Esophagus muscularis mucosa (tissue), 4 donors: ENCODE measurements around the gene CSRP1. TPM values are rescaled to one million over a fixed set of nuclear protein-coding genes. Genes with fewer than 3 reads are reported as not detected.

Experiments
- DNase-seq: peaks from one replicate; pipeline ENCODE4 v3.0.0-alpha.2; 2017; ENCODE audit errors: extremely low spot score
- H3K27ac ChIP-seq, 4 donors: fragments of 200-600 bp; sonication (generic); replicated peaks in 1 of 4; 1 replicate in 3 of 4; 2 replicates in 1 of 4; pipeline ENCODE4 v1.5.1; 2016 to 2019; ENCODE audit warnings: mild to moderate bottlenecking in 1 of 4
- H3K27me3 ChIP-seq, 4 donors: fragments of 200-600 bp; sonication (generic); one replicate each; pipeline versions ENCODE4 v1.5.1 to v1.6.0; 2016 to 2019
- H3K36me3 ChIP-seq, 4 donors: fragments of 200-600 bp; sonication (generic); one replicate each; pipeline ENCODE4 v1.5.1; 2016 to 2019
- H3K4me1 ChIP-seq, 4 donors: fragments of 200-600 bp; sonication (generic); one replicate each; pipeline ENCODE4 v1.5.1; 2016 to 2019
- H3K4me3 ChIP-seq, 4 donors: fragments of 200-600 bp; sonication (generic); 1 replicate in 2 of 4; 2 replicates in 2 of 4; pipeline ENCODE4 v1.5.1; 2016 to 2019; ENCODE audit warnings: mild to moderate bottlenecking in 4 of 4, moderate library complexity in 1 of 4
- H3K9me3 ChIP-seq, 4 donors: fragments of 200-600 bp; sonication (generic); 1 replicate in 3 of 4; 2 replicates in 1 of 4; pipeline ENCODE4 v1.5.1; 2016 to 2019
- EP300 ChIP-seq: sonication (generic); formaldehyde crosslinking; IDR thresholded peaks from one replicate; pipeline ENCODE4 v1.6.1; 2017; ENCODE audit warnings: antibody characterized with exemption
- POLR2A ChIP-seq: fragments of 450-650 bp; IDR thresholded peaks from one replicate; pipeline ENCODE4 v1.6.1; 2017; ENCODE audit warnings: antibody characterized with exemption, moderate library complexity, mild to moderate bottlenecking, low read depth
- POLR2AphosphoS5 ChIP-seq, 2 donors: sonication (generic); formaldehyde crosslinking; IDR thresholded peaks; one replicate each; pipeline ENCODE4 v1.6.1; 2017; ENCODE audit warnings: antibody characterized with exemption in 2 of 2
- WGBS: methylation state at CpG from one replicate; pipeline ENCODE4 v1.1.5; 2018; 5-methylcytosine and 5-hydroxymethylcytosine counted together
- intact Hi-C: fragments of 100-400 bp; cut with DNase I; formaldehyde crosslinking; loops from one replicate; pipeline ENCODE4 v1.15.1; 2023
- total RNA-seq, 4 donors: library from RNA; depleted of rRNA; stranded (reverse); fragments of >200 nt; gene quantifications; one replicate each; pipeline versions ENCODE4 v1.1.0 to v1.2.1, GENCODE V29; 2016
- TF ChIP-seq, protein P1 (sequence below), 3 experiments: fragments of 200-600 bp in 2 of 3; fragments of 450-650 bp in 1 of 3; sonication (generic) in 2 of 3; IDR thresholded peaks; one replicate each; pipeline ENCODE4 v1.5.1; 2017 to 2019; ENCODE audit warnings: antibody characterized with exemption in 3 of 3, mild to moderate bottlenecking in 2 of 3, moderate library complexity in 1 of 3

Gene CSRP1
- total RNA-seq, 4 donors from 2014 or later, result 3,645 to 7,984 (median 5,321) TPM

DNA sequence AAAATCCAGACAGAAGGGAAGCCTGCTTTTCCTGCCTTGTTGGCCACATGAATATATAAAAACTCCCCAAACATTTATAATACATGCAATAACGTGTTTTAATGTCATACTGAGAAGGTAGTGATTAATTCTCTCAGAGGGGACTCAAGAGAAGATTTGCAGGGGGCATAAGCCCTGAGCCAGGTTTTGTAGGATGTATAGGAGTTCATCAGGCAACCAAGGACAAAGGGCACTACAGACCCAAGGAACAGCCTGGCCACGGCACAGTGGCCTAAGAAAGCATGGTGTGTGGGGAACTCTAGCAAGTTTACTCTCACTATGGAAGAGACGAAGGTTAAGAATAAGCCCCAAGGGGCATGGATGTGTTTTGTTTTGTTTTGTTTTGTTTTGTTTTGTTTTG lies 70.0 kb downstream of the CSRP1 start:
- Histone ChIP-seq H3K4me1 (peaks cover 10 to 14% (median 13%) of the 10 kb centered on the region in 4 donors), H3K27me3 (no peaks in the 10 kb centered on the region), H3K4me3 (no peak overlapping the region), H3K9me3 (no peaks in the 10 kb centered on the region), H3K27ac (no peak overlapping the region), H3K36me3 (no peaks in the 10 kb centered on the region)
- intact Hi-C loops, result no loop called here
- WGBS, result 87% methylated on average over 3 of the region's 3 CpGs
- no peak for DNase-seq
- TF ChIP-seq EP300 (no peak), POLR2A (no peak), POLR2AphosphoS5 (IDR thresholded peaks at IDR 0.05) (no peak)
- TF ChIP-seq, protein P1, sequence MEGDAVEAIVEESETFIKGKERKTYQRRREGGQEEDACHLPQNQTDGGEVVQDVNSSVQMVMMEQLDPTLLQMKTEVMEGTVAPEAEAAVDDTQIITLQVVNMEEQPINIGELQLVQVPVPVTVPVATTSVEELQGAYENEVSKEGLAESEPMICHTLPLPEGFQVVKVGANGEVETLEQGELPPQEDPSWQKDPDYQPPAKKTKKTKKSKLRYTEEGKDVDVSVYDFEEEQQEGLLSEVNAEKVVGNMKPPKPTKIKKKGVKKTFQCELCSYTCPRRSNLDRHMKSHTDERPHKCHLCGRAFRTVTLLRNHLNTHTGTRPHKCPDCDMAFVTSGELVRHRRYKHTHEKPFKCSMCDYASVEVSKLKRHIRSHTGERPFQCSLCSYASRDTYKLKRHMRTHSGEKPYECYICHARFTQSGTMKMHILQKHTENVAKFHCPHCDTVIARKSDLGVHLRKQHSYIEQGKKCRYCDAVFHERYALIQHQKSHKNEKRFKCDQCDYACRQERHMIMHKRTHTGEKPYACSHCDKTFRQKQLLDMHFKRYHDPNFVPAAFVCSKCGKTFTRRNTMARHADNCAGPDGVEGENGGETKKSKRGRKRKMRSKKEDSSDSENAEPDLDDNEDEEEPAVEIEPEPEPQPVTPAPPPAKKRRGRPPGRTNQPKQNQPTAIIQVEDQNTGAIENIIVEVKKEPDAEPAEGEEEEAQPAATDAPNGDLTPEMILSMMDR (IDR thresholded peaks at IDR 0.05), result no peak

DNA sequence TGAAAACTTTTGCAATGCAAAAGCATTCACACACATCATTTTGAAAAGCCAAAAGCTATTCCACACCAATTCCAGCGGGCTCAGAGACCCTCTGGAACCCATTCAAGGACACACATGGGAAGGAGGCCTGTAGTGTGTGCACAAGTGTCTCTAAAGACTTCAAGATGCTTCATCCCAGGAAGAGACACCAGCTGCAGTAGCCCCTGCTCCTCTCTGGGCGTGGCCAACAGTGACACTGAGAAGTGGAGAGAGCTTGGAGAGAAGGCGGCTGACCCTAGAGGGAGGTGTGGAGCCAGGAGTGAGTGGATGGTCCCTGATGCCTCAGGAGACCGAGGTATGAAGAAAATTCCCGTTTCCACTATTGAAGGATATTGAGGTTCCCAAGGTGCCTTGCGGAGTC lies 70.5 kb downstream of the CSRP1 start:
- Histone ChIP-seq H3K27ac (no peak overlapping the region), H3K27me3 (no peaks in the 10 kb centered on the region), H3K4me1 (peaks cover 10 to 14% (median 13%) of the 10 kb centered on the region in 4 donors), H3K36me3 (no peaks in the 10 kb centered on the region), H3K9me3 (no peaks in the 10 kb centered on the region), H3K4me3 (no peak overlapping the region)
- intact Hi-C loops, result no loop called here
- WGBS, result 63% methylated on average over 6 of the region's 6 CpGs
- no peak for TF ChIP-seq POLR2A
- TF ChIP-seq POLR2AphosphoS5 (IDR thresholded peaks at IDR 0.05), result no peak
- TF ChIP-seq EP300, result no peak
- TF ChIP-seq, protein P1 (IDR thresholded peaks at IDR 0.05), result no peak
- DNase-seq, result no peak

DNA sequence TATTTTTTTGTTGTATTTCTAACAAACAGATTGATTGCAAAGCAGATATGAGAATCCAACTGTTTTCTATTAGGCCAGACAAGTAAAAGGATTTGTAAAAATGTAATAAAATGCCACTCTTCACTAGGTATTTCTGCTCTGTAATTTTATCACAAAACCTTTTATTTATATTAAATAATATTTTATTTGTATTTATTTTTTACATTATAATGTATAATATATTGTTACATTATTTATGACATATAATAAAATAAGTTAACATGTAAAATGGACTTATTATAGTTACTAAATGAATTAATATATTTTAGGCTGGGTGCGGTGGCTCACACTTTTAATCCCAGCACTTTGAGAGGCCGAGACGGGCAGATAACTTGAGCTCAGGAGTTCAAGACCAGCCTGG lies 72.7 kb downstream of the CSRP1 start:
- WGBS, result 98% methylated on average over 3 of the region's 3 CpGs
- intact Hi-C loops, result no loop called here
- H3K36me3 ChIP-seq, result no peaks in the 10 kb centered on the region

DNA sequence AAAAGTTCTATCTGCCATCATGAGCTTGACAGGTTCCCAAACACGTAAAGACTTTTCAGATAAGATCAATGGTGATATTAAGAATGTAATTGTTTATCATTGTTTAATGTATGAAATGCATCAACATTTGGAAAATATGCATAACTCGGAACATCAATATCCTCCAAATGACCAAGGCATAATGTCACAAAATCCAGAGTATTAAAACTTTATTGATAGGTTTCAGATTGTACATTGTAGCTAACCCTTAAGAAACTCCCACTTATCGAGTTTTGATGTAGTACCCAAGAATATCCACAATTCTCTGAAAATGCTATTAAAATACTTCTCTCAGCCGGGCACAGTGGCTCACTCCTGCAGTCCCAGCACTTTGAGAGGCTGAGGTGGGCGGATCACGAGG lies 73.3 kb downstream of the CSRP1 start:
- intact Hi-C loops, result no loop called here
- H3K4me3 ChIP-seq, result no peak overlapping the region
- TF ChIP-seq POLR2AphosphoS5 (IDR thresholded peaks at IDR 0.05) (no peak), EP300 (no peak), POLR2A (no peak)
- TF ChIP-seq, protein P1 (IDR thresholded peaks at IDR 0.05), result no peak
- H3K27ac ChIP-seq, result no peak overlapping the region
- H3K36me3 ChIP-seq, result no peaks in the 10 kb centered on the region
- DNase-seq, result no peak
- H3K27me3 ChIP-seq, result peaks cover 0 to 8% (median 0%) of the 10 kb centered on the region in 4 donors
- no peaks in the 10 kb centered on the region for H3K9me3 ChIP-seq
- H3K4me1 ChIP-seq, result peaks cover 10 to 14% (median 13%) of the 10 kb centered on the region in 4 donors
- 86% methylated on average over 6 of the region's 6 CpGs for WGBS

More for the DNA sequence above, 72.7 kb downstream of the CSRP1 start:
- peaks cover 0 to 8% (median 0%) of the 10 kb centered on the region in 4 donors for H3K27me3 ChIP-seq
- no peak for TF ChIP-seq POLR2A
- TF ChIP-seq EP300, result no peak
- TF ChIP-seq, protein P1 (IDR thresholded peaks at IDR 0.05), result no peak
- no peak for TF ChIP-seq POLR2AphosphoS5 (IDR thresholded peaks at IDR 0.05)
- DNase-seq, result no peak
- H3K4me1 ChIP-seq, result peaks cover 10 to 14% (median 13%) of the 10 kb centered on the region in 4 donors
- H3K4me3 ChIP-seq, result no peak overlapping the region
- no peak overlapping the region for H3K27ac ChIP-seq
- H3K9me3 ChIP-seq, result no peaks in the 10 kb centered on the region

Other genes starting within 250 kb of the CSRP1 start
- gene PKP1, start 223.6 kb downstream of the CSRP1 start, total RNA-seq, result 1 to 10 TPM in 2 of 4 donors, under 1 TPM in 2; 0.50 to 1.9 (median 1.3) TPM
- gene TNNT2, start 129.4 kb downstream of the CSRP1 start, total RNA-seq, result 1 to 10 TPM in 1 of 4 donors, under 1 TPM in 1, not detected in 2; 0.83 to 2.0 TPM
- gene LAD1, start 107.8 kb downstream of the CSRP1 start, total RNA-seq, result under 1 TPM in 1 of 4 donors, not detected in 3; 0.17 TPM
- under 1 TPM in 1 of 4 donors, not detected in 3; 0.06 TPM for gene TNNI1, start 85.4 kb downstream of the CSRP1 start, total RNA-seq
- gene PHLDA3, start 37.9 kb downstream of the CSRP1 start, total RNA-seq, result 100 to 1,000 TPM in 2 of 4 donors, 10 to 100 TPM in 2; 63.5 to 158 (median 106) TPM
- 10 to 100 TPM; 12.9 to 35.5 (median 21.9) TPM for gene NAV1, start 32.0 kb upstream of the CSRP1 start, total RNA-seq